Gastrocnemius medialis (tissue), 4 donors: ENCODE results near the gene MYO1E. TPM values are rescaled to one million over a fixed set of nuclear protein-coding genes. Genes with fewer than 3 reads are reported as not detected.

ENCODE experiments used
- ATAC-seq, 2 donors: fragments of 150-250 bp; one replicate each; pipeline ENCODE4 v1.9.1; 2016
- DNase-seq, 2 donors: peaks; one replicate each; pipeline ENCODE4 v3.0.0-alpha.2; 2019
- H3K27ac ChIP-seq, 4 donors: fragments of 200-600 bp; sonication (generic); 1 replicate in 1 of 4; 2 replicates in 3 of 4; pipeline ENCODE4 v1.5.1; 2016 to 2018; ENCODE audit warnings: mild to moderate bottlenecking in 2 of 4, moderate library complexity in 1 of 4
- H3K27me3 ChIP-seq, 3 donors: fragments of 200-600 bp; sonication (generic) in 2 of 3; 1 replicate in 1 of 3; 2 replicates in 2 of 3; pipeline versions ENCODE4 v1.5.1 to v1.6.0; 2016 to 2019; ENCODE audit warnings: mild to moderate bottlenecking in 1 of 3, moderate library complexity in 1 of 3
- H3K36me3 ChIP-seq, 2 donors: fragments of 200-600 bp; sonication (generic) in 1 of 2; one replicate each; pipeline ENCODE4 v1.5.1; 2017 to 2018
- H3K4me1 ChIP-seq, 2 donors: fragments of 200-600 bp; sonication (generic) in 1 of 2; one replicate each; pipeline ENCODE4 v1.5.1; 2016 to 2017; ENCODE audit warnings: mild to moderate bottlenecking in 2 of 2
- H3K4me3 ChIP-seq, 4 donors: fragments of 200-600 bp; sonication (generic) in 3 of 4; 1 replicate in 1 of 4; 2 replicates in 3 of 4; pipeline ENCODE4 v1.5.1; 2016 to 2019; ENCODE audit warnings: mild to moderate bottlenecking in 2 of 4
- H3K9me3 ChIP-seq, 3 donors: fragments of 200-600 bp; sonication (generic) in 2 of 3; 1 replicate in 1 of 3; 2 replicates in 2 of 3; pipeline ENCODE4 v1.5.1; 2016 to 2019
- CTCF ChIP-seq, 5 experiments: fragments of 450-650 bp in 3 of 5; fragments of 200-600 bp in 2 of 5; sonication (generic) in 2 of 5; IDR thresholded peaks in 4 of 5; conservative IDR thresholded peaks in 1 of 5; 1 replicate in 4 of 5; 2 replicates in 1 of 5; pipeline ENCODE4 v1.5.1; 2016 to 2019; ENCODE audit warnings: antibody characterized with exemption in 5 of 5, mild to moderate bottlenecking in 3 of 5, moderate library complexity in 3 of 5
- POLR2A ChIP-seq, 2 donors: fragments of 450-650 bp; IDR thresholded peaks; one replicate each; pipeline ENCODE4 v1.6.1; 2017; ENCODE audit warnings: antibody characterized with exemption in 2 of 2, mild to moderate bottlenecking in 2 of 2, moderate library complexity in 2 of 2
- in situ Hi-C, 4 donors: fragments of 200-750 bp; cut with MboI; loops; one replicate each; pipeline versions ENCODE4 v1.15.0 to v1.8.0; 2017; ENCODE audit warnings: low sequenced_read_pairs in 4 of 4
- intact Hi-C: fragments of 100-400 bp; cut with DNase I; formaldehyde crosslinking; loops from one replicate; pipeline ENCODE4 v1.15.1; 2023; ENCODE audit warnings: low total_unique reads
- total RNA-seq, 4 donors: library from RNA; depleted of rRNA; stranded (reverse); fragments of >200 nt; gene quantifications; one replicate each; pipeline versions ENCODE4 v1.1.0 to v1.2.3, GENCODE V29; 2016

MYO1E gene
- total RNA-seq, 4 donors from 2014 or later, result 12.8 to 39.6 (median 30.7) TPM

GRCh38 chr15:59333401-59334075 is 39.1 kb downstream of the MYO1E start:
- no peaks in the 10 kb centered on the region for H3K9me3 ChIP-seq
- H3K27me3 ChIP-seq, result no peaks in the 10 kb centered on the region
- intact Hi-C loops (no loop called here), in situ Hi-C loops (no loop called here)
- no peaks in the 10 kb centered on the region for H3K36me3 ChIP-seq
- no peak overlapping the region for H3K4me3 ChIP-seq
- no peak for TF ChIP-seq CTCF (IDR thresholded peaks at IDR 0.05 in 4 of 5, conservative IDR thresholded peaks at IDR 0.05 in 1 of 5)
- no peak for TF ChIP-seq POLR2A (IDR thresholded peaks at IDR 0.05)
- no peak for DNase-seq
- ATAC-seq, result no peak
- H3K4me1 ChIP-seq, result peaks cover 4 to 10% of the 10 kb centered on the region in 2 donors
- H3K27ac ChIP-seq, result no peak overlapping the region

GRCh38 chr15:59332009-59332408 is 40.7 kb downstream of the MYO1E start:
- H3K36me3 ChIP-seq, result no peaks in the 10 kb centered on the region
- H3K4me3 ChIP-seq, result no peak overlapping the region
- TF ChIP-seq CTCF (IDR thresholded peaks at IDR 0.05 in 4 of 5, conservative IDR thresholded peaks at IDR 0.05 in 1 of 5) (no peak), POLR2A (IDR thresholded peaks at IDR 0.05) (no peak)
- in situ Hi-C loops (no loop called here), intact Hi-C loops (no loop called here)
- H3K9me3 ChIP-seq, result no peaks in the 10 kb centered on the region
- no peak overlapping the region for H3K27ac ChIP-seq
- ATAC-seq (no peak), DNase-seq (no peak)
- no peaks in the 10 kb centered on the region for H3K27me3 ChIP-seq
- H3K4me1 ChIP-seq, result peaks cover 4 to 8% of the 10 kb centered on the region in 2 donors

GRCh38 chr15:59330649-59331048 is 42.0 kb downstream of the MYO1E start:
- TF ChIP-seq POLR2A (IDR thresholded peaks at IDR 0.05) (no peak), CTCF (IDR thresholded peaks at IDR 0.05 in 4 of 5, conservative IDR thresholded peaks at IDR 0.05 in 1 of 5) (no peak)
- peaks cover 4 to 8% of the 10 kb centered on the region in 2 donors for H3K4me1 ChIP-seq
- H3K4me3 ChIP-seq, result no peak overlapping the region
- no peak for DNase-seq
- in situ Hi-C loops, result no loop called here
- no peak overlapping the region for H3K27ac ChIP-seq
- no peak for ATAC-seq
- intact Hi-C loops, result no loop called here
- H3K27me3 ChIP-seq, result no peaks in the 10 kb centered on the region
- H3K36me3 ChIP-seq, result no peaks in the 10 kb centered on the region
- no peaks in the 10 kb centered on the region for H3K9me3 ChIP-seq

- no peaks in the 10 kb centered on the region for H3K27me3 ChIP-seq
- in situ Hi-C loops, result no loop called here
- no peak overlapping the region for H3K4me3 ChIP-seq
- ATAC-seq (no peak), DNase-seq (no peak)
- H3K9me3 ChIP-seq, result no peaks in the 10 kb centered on the region
- intact Hi-C loops, result no loop called here
- peaks cover 4 to 8% of the 10 kb centered on the region in 2 donors for H3K4me1 ChIP-seq
- no peaks in the 10 kb centered on the region for H3K36me3 ChIP-seq
- no peak for TF ChIP-seq CTCF (IDR thresholded peaks at IDR 0.05 in 4 of 5, conservative IDR thresholded peaks at IDR 0.05 in 1 of 5)
- TF ChIP-seq POLR2A (IDR thresholded peaks at IDR 0.05), result no peak
- no peak overlapping the region for H3K27ac ChIP-seq
These were observed 42.9 kb downstream of the MYO1E start for GRCh38 chr15:59329570-59330350.
